Hepatocyte (in vitro differentiated cells): Measurements from ENCODE around the gene FAM90A1. TPM values are rescaled to one million over a fixed set of nuclear protein-coding genes. Genes with fewer than 3 reads are reported as not detected.
"Not testable (repeated sequence)": the region's sequence is repeated elsewhere in the genome, so short reads cannot be mapped to it uniquely, and the experiment has no call there.

Experiments used
- DNase-seq: peaks from one replicate; pipeline ENCODE4 v3.0.0-alpha.2; 2016; ENCODE audit warnings: low spot score
- H2AFZ ChIP-seq: fragments of 200-600 bp; sonication (generic); 2 replicates; pipeline ENCODE4 v1.6.0; 2016; ENCODE audit warnings: antibody characterized with exemption, mild to moderate bottlenecking
- H3K27ac ChIP-seq: fragments of 200-600 bp; sonication (generic); 2 replicates; pipeline ENCODE4 v1.5.1; 2016; ENCODE audit warnings: mild to moderate bottlenecking
- H3K27me3 ChIP-seq: fragments of 200-600 bp; sonication (generic); 2 replicates; pipeline ENCODE4 v1.6.1; 2016
- H3K36me3 ChIP-seq: fragments of 200-600 bp; sonication (generic); replicated peaks from 2 replicates; pipeline ENCODE4 v1.5.1; 2016; ENCODE audit warnings: low read depth; ENCODE audit not compliant: insufficient read depth
- H3K4me1 ChIP-seq: fragments of 200-600 bp; sonication (generic); 2 replicates; pipeline ENCODE4 v1.5.1; 2016; ENCODE audit warnings: mild to moderate bottlenecking, moderate library complexity; ENCODE audit not compliant: insufficient read depth
- H3K4me2 ChIP-seq: fragments of 200-600 bp; sonication (generic); 2 replicates; pipeline ENCODE4 v1.6.0; 2016
- H3K4me3 ChIP-seq: fragments of 200-600 bp; sonication (generic); 2 replicates; pipeline ENCODE4 v1.5.1; 2016; ENCODE audit warnings: mild to moderate bottlenecking
- H3K79me2 ChIP-seq: fragments of 200-600 bp; sonication (generic); 2 replicates; pipeline ENCODE4 v1.6.0; 2017; ENCODE audit warnings: mild to moderate bottlenecking
- H3K9me2 ChIP-seq: fragments of 200-600 bp; sonication (generic); replicated peaks from 2 replicates; pipeline ENCODE4 v1.6.0; 2017; ENCODE audit warnings: mild to moderate bottlenecking; ENCODE audit not compliant: insufficient read depth
- H3K9me3 ChIP-seq: fragments of 200-600 bp; sonication (generic); 2 replicates; pipeline ENCODE4 v1.5.1; 2016; ENCODE audit warnings: low read depth, mild to moderate bottlenecking
- H4K20me1 ChIP-seq: fragments of 200-600 bp; sonication (generic); 2 replicates; pipeline ENCODE4 v1.6.0; 2016; ENCODE audit warnings: mild to moderate bottlenecking; ENCODE audit not compliant: insufficient read depth, poor library complexity, severe bottlenecking
- CTCF ChIP-seq: fragments of 200-600 bp; sonication (generic); IDR thresholded peaks from 2 replicates; pipeline ENCODE4 v1.5.1; 2016; ENCODE audit warnings: antibody characterized with exemption, mild to moderate bottlenecking; ENCODE audit not compliant: poor library complexity
- WGBS: methylation state at CpG from one replicate; pipeline ENCODE4 v1.1.6; 2016; ENCODE audit warnings: low lambda C conversion rate; ENCODE audit errors: missing lambda C conversion rate; 5-methylcytosine and 5-hydroxymethylcytosine counted together
- polyA plus RNA-seq: library from polyadenylated mRNA; unstranded; fragments of >200 nt; fragmentation: Nextera tagmentation; extraction: Ambion mirVana; gene quantifications from 2 replicates; pipeline ENCODE4 v1.2.1, GENCODE V29; 2016
- total RNA-seq: library from RNA; depleted of rRNA; stranded (reverse); fragments of >200 nt; gene quantifications from 2 replicates; pipeline ENCODE4 v1.2.3, GENCODE V29; 2014

FAM90A1 gene
- total and polyA plus RNA-seq, 2 experiments from 2014 or later, result not detected

DNA sequence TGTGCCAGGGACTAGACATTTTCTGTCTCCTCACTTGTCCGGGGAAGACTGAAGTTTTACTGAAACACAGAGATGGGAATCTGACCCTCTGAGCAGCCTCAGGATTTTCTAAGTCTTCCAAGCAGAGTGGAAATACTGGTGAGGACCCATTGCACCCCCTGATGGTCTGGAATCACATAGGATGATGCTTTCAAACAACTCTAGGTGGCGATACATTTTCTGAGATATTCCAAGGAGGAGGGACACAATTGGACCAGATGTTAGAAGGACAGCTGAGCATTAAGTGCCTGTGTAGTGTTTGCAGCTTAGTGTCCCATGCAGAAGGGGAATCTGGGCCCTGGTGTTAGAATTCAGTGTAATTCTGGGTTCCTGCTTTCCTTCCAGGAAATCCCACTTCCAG, 39.3 kb downstream of the FAM90A1 start:
- H3K9me2 ChIP-seq, H3K27ac ChIP-seq, H3K36me3 ChIP-seq, H3K27me3 ChIP-seq, H3K4me3 ChIP-seq, H3K4me2 ChIP-seq, H3K79me2 ChIP-seq, H2AFZ ChIP-seq, DNase-seq, H3K9me3 ChIP-seq, H4K20me1 ChIP-seq, H3K4me1 ChIP-seq: not testable (repeated sequence)
- 87% methylated on average over 2 of the region's 2 CpGs for WGBS

- H3K4me1 ChIP-seq, H3K9me3 ChIP-seq, H3K4me2 ChIP-seq, H3K36me3 ChIP-seq, DNase-seq, H3K27ac ChIP-seq, H3K27me3 ChIP-seq, H3K9me2 ChIP-seq, H3K4me3 ChIP-seq, H3K79me2 ChIP-seq, H4K20me1 ChIP-seq, H2AFZ ChIP-seq: not testable (repeated sequence)
- WGBS, result no CpG with 5 or more reads among the region's 28 CpGs
These were observed 43.2 kb downstream of the FAM90A1 start for GRCh38 chr12:8184206-8184605.

- H3K9me2 ChIP-seq, H4K20me1 ChIP-seq, DNase-seq, H3K79me2 ChIP-seq, H2AFZ ChIP-seq, H3K4me1 ChIP-seq, H3K27me3 ChIP-seq, H3K27ac ChIP-seq, H3K4me3 ChIP-seq, H3K36me3 ChIP-seq, H3K4me2 ChIP-seq, H3K9me3 ChIP-seq: not testable (repeated sequence)
- WGBS, result 98% methylated on average over 11 of the region's 23 CpGs
These were observed 44.1 kb downstream of the FAM90A1 start for GRCh38 chr12:8183346-8183745.

DNA sequence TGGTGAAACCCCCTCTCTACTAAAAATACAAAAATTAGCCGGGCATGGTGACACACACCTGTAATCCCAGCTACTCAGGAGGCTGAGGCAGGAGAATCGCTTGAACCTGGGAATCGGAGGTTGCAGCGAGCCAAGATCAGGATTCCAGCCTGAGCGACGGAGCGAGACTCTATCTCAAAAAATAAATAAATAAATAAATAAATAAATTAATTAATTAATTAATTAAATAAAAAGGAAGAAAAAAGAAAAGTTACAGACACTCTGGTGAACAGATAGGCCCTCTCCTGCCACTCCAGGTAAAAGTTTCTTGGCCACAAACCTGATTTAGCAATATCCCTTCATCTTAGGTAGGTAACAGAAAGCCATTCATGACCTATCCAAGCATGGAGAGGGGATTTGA, 44.5 kb downstream of the FAM90A1 start:
- H3K9me2 ChIP-seq, H3K27me3 ChIP-seq, DNase-seq, H3K36me3 ChIP-seq, H3K4me2 ChIP-seq, H3K4me1 ChIP-seq, H3K4me3 ChIP-seq, H3K79me2 ChIP-seq, H3K9me3 ChIP-seq, H4K20me1 ChIP-seq, H2AFZ ChIP-seq, H3K27ac ChIP-seq: not testable (repeated sequence)
- 97% methylated on average over 7 of the region's 7 CpGs for WGBS

DNA sequence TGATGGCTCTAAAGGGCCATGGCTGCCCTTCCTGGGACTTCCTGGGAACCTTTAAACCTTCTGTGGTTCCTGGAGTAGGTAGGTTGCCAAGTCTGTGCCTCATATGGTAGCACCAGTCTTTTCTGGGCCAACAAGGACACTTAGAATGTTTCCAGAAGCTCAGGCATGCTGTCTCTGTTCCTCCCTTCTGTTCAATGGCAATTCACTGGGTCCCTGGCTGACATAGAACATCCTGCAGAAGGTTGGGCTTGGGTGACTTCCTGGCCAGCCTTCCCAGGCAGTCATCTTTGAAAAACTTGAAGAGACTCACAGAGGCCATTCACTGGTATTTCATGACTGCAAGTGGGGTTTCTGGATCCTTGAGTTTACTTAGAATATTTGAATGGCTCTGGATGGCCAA, 46.1 kb downstream of the FAM90A1 start:
- H4K20me1 ChIP-seq, H3K9me2 ChIP-seq, H3K9me3 ChIP-seq, H3K4me1 ChIP-seq, H3K4me3 ChIP-seq, H3K27me3 ChIP-seq, H3K36me3 ChIP-seq, H3K79me2 ChIP-seq, DNase-seq, H3K27ac ChIP-seq, H2AFZ ChIP-seq: not testable (repeated sequence)
- H3K4me2 ChIP-seq, result peak overlapping the region; percentile 91

DNA sequence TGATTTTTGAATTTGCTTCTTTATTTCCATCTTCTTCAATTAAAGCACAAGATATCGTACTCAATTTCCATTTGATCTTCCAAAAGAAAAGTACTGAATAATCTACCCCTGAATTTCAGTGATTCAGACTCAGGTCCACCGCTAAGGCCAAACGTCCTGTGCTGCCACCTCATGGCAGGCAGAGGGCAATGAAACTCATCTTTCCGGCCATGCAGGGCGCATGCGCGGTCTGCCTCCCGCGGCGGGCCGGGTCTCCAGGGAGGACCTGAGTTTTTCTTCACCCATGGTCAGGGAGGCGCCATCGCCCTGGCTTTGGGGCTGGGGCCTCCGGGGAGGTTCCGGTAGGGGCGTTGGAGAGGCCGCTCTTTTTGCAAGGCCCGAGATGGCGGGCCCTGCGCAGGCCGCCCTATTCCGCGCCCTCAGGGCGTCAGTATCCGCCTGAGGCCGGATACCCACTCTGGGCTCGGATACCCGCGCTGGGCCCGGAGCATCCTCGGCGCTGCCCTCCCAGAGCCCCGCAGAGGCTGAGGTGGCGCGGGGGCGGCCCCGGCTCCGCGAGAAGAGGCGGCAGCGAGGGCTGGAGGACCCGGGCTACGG, 47.3 kb downstream of the FAM90A1 start:
- DNase-seq, result peak; percentile 60
- H3K27me3 ChIP-seq, H3K9me2 ChIP-seq, H3K36me3 ChIP-seq, H3K4me1 ChIP-seq, H4K20me1 ChIP-seq, H3K79me2 ChIP-seq, H3K9me3 ChIP-seq: not testable (repeated sequence)
- TF ChIP-seq CTCF, result peak; percentile 64
- H3K4me3 ChIP-seq, result peak overlapping the region; percentile 88
- H3K4me2 ChIP-seq, result peak overlapping the region; percentile 91
- H2AFZ ChIP-seq, result peak overlapping the region; percentile 98
- peak overlapping the region; percentile 82 for H3K27ac ChIP-seq
- WGBS, result 3% methylated on average over 35 of the region's 43 CpGs

GRCh38 chr12:8172911-8173310, 54.5 kb downstream of the FAM90A1 start:
- WGBS, result 94% methylated on average over 2 of the region's 2 CpGs
- H3K36me3 ChIP-seq, H3K4me1 ChIP-seq, H3K9me2 ChIP-seq, H3K27me3 ChIP-seq, H4K20me1 ChIP-seq, H3K9me3 ChIP-seq, H3K79me2 ChIP-seq, DNase-seq, H3K27ac ChIP-seq, H3K4me3 ChIP-seq, H3K4me2 ChIP-seq, H2AFZ ChIP-seq: not testable (repeated sequence)
